ENCODE data around the gene HIGD1A.

DNA sequence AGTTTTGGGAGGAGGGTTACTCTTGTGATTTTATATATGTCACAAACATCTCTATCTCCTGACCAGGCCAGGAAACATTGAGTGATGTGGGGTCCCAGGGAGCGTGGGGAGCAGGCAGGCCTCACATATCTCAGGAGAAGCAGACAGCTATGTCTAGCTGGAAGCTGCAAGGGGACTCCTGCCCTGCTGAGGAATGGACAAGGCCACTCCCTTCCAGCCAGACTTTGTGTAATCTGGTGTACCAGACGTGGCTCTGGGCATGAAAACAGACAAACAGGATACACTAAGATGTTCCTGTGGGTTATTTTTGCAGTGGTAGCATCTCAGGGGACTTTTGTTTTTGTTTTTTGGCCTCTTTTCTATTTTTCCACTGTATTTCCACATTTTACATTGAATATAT lies 48.2 kb upstream of the HIGD1A start:
- TF ChIP-seq, protein P1, sequence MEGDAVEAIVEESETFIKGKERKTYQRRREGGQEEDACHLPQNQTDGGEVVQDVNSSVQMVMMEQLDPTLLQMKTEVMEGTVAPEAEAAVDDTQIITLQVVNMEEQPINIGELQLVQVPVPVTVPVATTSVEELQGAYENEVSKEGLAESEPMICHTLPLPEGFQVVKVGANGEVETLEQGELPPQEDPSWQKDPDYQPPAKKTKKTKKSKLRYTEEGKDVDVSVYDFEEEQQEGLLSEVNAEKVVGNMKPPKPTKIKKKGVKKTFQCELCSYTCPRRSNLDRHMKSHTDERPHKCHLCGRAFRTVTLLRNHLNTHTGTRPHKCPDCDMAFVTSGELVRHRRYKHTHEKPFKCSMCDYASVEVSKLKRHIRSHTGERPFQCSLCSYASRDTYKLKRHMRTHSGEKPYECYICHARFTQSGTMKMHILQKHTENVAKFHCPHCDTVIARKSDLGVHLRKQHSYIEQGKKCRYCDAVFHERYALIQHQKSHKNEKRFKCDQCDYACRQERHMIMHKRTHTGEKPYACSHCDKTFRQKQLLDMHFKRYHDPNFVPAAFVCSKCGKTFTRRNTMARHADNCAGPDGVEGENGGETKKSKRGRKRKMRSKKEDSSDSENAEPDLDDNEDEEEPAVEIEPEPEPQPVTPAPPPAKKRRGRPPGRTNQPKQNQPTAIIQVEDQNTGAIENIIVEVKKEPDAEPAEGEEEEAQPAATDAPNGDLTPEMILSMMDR (IDR thresholded peaks at IDR 0.05) = no peak
- no peak for TF ChIP-seq POLR2A (IDR thresholded peaks at IDR 0.05)

All from thyroid gland (tissue), 4 donors.